ENCODE results near the gene SIGLEC11. TPM values are rescaled to one million over a fixed set of nuclear protein-coding genes. Genes with fewer than 3 reads are reported as not detected.
"Not testable (repeated sequence)": the region's sequence is repeated elsewhere in the genome, so short reads cannot be mapped to it uniquely, and the experiment has no call there.

The SIGLEC11 gene, protein sequence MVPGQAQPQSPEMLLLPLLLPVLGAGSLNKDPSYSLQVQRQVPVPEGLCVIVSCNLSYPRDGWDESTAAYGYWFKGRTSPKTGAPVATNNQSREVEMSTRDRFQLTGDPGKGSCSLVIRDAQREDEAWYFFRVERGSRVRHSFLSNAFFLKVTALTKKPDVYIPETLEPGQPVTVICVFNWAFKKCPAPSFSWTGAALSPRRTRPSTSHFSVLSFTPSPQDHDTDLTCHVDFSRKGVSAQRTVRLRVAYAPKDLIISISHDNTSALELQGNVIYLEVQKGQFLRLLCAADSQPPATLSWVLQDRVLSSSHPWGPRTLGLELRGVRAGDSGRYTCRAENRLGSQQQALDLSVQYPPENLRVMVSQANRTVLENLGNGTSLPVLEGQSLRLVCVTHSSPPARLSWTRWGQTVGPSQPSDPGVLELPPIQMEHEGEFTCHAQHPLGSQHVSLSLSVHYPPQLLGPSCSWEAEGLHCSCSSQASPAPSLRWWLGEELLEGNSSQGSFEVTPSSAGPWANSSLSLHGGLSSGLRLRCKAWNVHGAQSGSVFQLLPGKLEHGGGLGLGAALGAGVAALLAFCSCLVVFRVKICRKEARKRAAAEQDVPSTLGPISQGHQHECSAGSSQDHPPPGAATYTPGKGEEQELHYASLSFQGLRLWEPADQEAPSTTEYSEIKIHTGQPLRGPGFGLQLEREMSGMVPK
- not detected for polyA plus RNA-seq (2012; ENCODE audit: missing spikeins)

DNA sequence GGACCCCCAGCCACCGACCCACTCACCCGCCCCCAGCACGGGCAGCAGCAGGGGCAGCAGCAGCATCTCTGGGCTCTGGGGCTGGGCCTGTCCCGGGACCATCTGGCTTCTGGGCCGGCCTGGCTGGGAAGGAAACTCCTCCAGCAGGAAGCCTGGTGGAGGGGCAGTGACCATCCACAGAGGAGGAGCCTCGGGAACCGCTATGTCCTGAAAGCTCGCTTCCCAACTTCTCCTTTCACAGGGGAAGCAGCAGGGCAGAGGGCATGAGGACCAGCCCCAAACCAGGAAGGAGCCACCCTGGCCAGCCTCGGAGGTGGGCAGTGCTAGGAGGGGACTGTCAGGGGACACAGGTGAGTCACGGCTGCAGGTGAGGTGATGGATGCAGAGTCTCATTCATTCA, at the start of gene SIGLEC11:
SIGLEC11 (minus strand) TSS at position 193 of the 400 bp plus-strand sequence; CDS start at position 102, 91 bp downstream.
- DNase-seq (ENCODE audit: insufficient read length); FAIRE-seq: not testable (repeated sequence)

DNA sequence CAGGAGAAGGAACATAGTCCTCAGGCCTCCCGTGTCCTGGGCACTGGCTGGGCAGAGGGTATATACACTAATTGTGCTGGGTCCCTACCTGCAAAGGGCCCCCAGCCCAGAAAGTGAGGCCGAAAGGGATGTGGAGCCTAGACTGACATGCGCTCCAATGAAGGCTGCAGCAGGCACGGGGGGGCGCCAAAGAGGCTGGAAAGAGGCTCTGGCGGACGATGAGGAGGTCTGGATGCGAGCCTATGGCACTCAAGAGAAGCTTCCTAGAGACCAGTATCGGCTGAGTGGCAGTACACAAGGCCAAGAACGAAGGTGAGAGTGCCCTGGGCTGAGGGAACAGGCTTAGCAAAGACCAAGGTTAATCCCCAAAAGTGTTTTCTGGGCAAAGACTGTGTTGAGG, 47.6 kb upstream of the SIGLEC11 start:
- no peak for TF ChIP-seq POLR2AphosphoS5 (IDR thresholded peaks at IDR 0.05; ENCODE audit: low read depth, low read length)
- TF ChIP-seq POLR2A (IDR thresholded peaks at IDR 0.05; ENCODE audit: low read depth, low read length), result no peak
- no peak for TF ChIP-seq TAF1 (IDR thresholded peaks at IDR 0.05; ENCODE audit: borderline replicate concordance, low read depth, low read length)
- no peak for DNase-seq (ENCODE audit: insufficient read length)
- FAIRE-seq, result no peak

DNA sequence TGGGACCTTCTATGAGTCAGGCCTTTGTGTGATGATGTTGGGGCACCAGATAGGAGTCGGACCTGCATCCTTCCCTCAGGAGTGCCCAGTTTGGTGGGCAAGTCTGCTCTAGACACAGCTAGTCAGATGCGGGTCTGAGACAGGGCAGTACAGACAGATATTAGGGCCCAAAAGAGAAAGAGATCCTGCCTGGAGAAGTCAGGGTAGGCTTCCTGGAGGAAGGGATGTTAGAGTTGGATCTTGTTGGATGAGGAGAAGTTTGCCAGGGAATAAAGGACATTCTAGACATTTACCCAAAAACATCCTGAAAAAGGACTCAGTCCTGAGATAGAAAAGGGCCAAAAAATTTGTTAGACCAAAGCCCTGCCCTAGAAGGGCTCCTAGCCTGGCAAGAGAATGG, 47.0 kb upstream of the SIGLEC11 start:
- TF ChIP-seq POLR2AphosphoS5 (IDR thresholded peaks at IDR 0.05; ENCODE audit: low read depth, low read length), result no peak

DNA sequence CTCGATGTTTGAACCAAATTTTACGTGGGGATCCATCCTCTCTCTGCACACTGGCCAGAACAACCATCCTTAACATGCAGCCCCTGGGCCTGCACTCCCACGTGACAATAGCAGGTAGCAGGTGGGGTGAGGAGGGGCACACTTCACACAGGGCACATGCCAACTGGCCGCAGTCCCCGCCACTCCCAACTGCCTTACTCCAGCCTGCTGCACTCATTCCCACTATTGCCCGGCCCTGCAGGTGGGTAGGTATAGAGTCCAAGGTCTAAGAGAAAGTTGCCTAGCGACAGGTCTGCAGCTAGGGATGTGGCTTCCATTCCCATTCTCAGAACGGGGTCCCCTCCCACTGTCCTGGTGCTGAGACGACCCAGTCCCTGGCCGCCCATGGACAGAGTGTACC, 46.2 kb upstream of the SIGLEC11 start:
- no peak for FAIRE-seq

More for the DNA sequence above, 47.0 kb upstream of the SIGLEC11 start:
- DNase-seq (ENCODE audit: insufficient read length) (no peak), FAIRE-seq (no peak)

DNA sequence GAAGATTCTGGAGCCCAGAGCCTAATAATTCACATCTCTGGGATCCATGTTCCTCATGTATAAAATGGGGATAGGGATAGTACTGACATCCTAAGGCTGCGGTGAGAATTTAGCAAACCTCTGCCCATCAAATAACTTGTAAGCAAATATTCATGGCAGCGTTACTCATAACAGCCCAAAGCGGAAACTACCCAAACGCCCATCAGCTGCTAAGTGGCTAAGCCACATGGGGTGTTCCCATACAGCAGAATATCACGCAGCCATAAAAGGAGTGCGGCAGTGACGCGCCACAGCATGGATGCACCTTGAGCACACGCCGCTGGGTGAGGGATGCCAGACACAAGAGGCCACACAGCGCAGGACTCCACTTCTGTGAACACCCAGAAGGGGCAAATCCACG, 44.5 kb upstream of the SIGLEC11 start:
- no peak for TF ChIP-seq TAF1 (IDR thresholded peaks at IDR 0.05; ENCODE audit: borderline replicate concordance, low read depth, low read length)
- DNase-seq (ENCODE audit: insufficient read length), result no peak
- no peak for FAIRE-seq

More for the DNA sequence above, 46.2 kb upstream of the SIGLEC11 start:
- no peak for TF ChIP-seq POLR2AphosphoS5 (IDR thresholded peaks at IDR 0.05; ENCODE audit: low read depth, low read length)
- no peak for TF ChIP-seq POLR2A (IDR thresholded peaks at IDR 0.05; ENCODE audit: low read depth, low read length)
- TF ChIP-seq TAF1 (IDR thresholded peaks at IDR 0.05; ENCODE audit: borderline replicate concordance, low read depth, low read length), result no peak
- no peak for DNase-seq (ENCODE audit: insufficient read length)

DNA sequence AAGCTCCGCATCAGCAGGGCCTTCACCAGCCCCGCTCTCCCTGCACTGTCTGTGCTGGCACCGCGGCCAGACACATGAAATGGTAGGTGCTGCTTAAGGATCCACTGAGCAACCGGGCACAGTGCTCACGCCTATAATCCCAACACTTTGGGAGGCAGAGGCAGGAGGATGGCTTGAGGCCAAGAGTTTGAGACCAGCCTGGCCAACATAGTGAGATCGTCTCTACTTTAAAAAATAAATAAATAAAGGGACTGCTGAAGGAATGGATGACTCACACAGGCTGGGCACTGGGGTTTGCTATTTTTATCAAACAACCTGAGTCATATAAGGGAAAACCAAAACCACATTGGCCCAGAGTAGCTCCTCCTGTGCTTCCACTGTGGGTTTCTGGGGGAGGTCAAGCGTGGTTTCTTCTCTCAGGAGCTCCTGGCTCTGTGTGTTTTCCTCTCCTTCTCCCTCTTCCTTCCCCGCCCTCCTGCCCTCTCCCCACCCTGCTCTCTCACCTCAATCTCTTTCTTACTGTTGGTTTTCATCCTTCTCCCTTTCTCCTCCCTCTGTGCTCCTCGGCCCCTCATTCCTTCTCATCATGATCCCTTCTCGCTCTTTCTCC, 42.9 kb upstream of the SIGLEC11 start:
- FAIRE-seq (no peak), DNase-seq (ENCODE audit: insufficient read length) (peak; percentile 46)
- TF ChIP-seq POLR2AphosphoS5 (IDR thresholded peaks at IDR 0.05; ENCODE audit: low read depth, low read length), result no peak
- no peak for TF ChIP-seq TAF1 (IDR thresholded peaks at IDR 0.05; ENCODE audit: borderline replicate concordance, low read depth, low read length)
- TF ChIP-seq POLR2A (IDR thresholded peaks at IDR 0.05; ENCODE audit: low read depth, low read length), result no peak

DNA sequence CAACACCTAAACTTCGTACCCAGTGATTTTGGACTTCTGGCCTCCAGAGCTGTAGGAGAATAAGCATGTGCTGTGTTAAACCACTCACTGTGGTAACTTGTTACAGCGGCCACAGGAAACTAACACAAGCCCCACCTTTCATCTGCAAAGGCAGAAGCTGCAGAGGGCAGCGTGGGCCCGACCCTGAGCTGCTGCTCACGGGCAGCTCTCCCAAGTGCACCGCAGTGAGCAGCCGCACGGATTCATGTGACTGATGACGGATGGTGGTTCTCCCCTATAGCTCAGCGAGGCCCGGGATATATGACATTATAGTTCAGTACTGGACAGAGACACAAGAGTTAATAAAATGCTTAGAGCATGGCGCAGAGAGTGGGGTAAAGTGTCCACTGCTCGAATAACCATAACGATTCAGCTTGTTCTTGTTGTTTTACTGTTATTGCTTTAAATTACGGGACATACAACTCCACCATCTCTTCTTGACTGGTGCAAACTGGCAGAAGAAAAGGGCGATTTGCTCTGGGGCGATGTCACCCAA, 42.3 kb upstream of the SIGLEC11 start:
- no peak for TF ChIP-seq POLR2A (IDR thresholded peaks at IDR 0.05; ENCODE audit: low read depth, low read length)
- TF ChIP-seq POLR2AphosphoS5 (IDR thresholded peaks at IDR 0.05; ENCODE audit: low read depth, low read length), result no peak
- TF ChIP-seq TAF1 (IDR thresholded peaks at IDR 0.05; ENCODE audit: borderline replicate concordance, low read depth, low read length), result no peak
- FAIRE-seq, result no peak
- DNase-seq (ENCODE audit: insufficient read length), result no peak

DNA sequence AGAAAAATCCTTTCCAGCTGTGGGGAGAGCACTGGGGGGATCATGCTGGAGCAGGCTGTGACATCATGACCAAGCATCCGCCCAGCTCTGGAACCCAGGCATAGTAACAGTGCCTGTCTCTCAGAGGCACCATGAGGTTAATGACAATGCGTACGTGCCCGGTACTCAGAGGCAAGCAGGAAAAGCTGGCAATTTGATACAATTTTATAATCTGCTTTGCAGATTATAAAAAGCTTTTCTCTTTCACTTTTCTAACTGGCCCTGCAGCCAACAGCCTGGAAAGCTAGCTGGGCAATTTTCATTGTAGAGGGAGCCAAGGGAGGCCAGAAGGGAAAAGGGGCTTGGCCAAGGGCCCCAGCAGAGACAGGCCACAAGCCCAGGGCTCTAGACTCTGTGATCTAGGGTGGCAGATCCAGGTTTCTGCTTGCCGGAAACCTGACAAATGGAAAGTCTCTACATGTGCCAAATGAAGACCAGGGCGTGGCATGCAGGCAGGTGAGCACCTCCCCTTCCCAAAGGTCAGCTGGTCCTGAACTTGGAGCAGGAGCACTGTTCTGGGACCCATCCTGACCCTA, 41.5 kb upstream of the SIGLEC11 start:
- FAIRE-seq (no peak), DNase-seq (ENCODE audit: insufficient read length) (no peak)
- TF ChIP-seq POLR2A (IDR thresholded peaks at IDR 0.05; ENCODE audit: low read depth, low read length), result no peak
- no peak for TF ChIP-seq TAF1 (IDR thresholded peaks at IDR 0.05; ENCODE audit: borderline replicate concordance, low read depth, low read length)
- no peak for TF ChIP-seq POLR2AphosphoS5 (IDR thresholded peaks at IDR 0.05; ENCODE audit: low read depth, low read length)

DNA sequence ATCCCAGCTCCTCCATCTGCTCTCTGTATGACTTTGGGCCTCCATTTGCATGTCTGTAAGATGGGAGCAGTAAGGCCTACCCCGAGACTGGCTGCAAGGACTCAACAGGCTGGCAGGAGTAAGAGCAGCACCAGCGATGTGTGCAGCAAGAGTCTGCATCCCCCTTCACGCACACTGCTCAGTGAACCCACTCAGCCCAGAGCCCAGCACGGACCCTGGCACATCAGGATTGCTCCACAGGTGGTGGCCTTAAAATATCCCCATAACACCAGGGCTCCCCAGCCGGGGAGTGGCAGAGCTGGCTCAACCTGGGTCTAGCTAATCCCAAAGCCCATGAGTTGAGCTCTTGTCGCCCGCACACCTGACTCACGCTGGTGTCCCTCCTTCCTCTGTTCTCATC, 40.8 kb upstream of the SIGLEC11 start:
- TF ChIP-seq TAF1 (IDR thresholded peaks at IDR 0.05; ENCODE audit: borderline replicate concordance, low read depth, low read length) (no peak), POLR2AphosphoS5 (IDR thresholded peaks at IDR 0.05; ENCODE audit: low read depth, low read length) (no peak), POLR2A (IDR thresholded peaks at IDR 0.05; ENCODE audit: low read depth, low read length) (no peak)
- DNase-seq (ENCODE audit: insufficient read length) (no peak), FAIRE-seq (no peak)

DNA sequence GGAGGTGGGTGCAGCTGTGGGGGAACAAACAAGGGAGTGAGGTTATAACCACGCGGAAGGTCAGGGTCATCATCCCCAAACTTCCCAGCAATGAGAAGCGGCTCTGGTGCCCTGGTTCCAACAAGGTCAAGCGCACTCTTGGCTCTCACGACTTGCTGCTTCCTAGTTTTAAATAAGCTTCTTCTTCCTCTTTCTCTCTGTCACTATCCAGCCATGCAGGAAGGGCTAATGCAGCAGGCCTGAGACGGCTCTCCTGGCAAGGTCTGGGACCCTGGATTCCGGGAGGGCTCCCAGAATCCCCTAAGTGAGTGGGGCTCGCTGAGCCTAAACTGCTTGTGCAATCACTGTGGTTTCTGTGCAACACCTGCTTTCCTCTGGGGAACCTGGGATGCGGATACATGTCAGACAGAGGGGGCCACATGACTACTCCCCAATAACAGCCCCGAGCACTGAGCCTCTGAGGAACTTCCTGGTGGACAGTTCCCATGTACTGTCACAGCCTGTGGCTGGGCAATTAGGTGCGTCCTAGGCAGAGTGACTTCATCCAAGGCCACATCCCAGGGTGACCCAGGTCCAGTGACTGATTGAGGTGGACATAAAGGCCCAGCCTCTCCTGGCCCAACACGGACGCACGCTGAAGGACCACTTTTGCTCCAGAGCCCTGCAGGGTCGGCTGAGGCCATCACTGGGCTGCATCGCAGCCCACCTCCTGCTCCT, 40.0 kb upstream of the SIGLEC11 start:
- no peak for DNase-seq (ENCODE audit: insufficient read length)
- TF ChIP-seq POLR2AphosphoS5 (IDR thresholded peaks at IDR 0.05; ENCODE audit: low read depth, low read length) (no peak), POLR2A (IDR thresholded peaks at IDR 0.05; ENCODE audit: low read depth, low read length) (no peak), TAF1 (IDR thresholded peaks at IDR 0.05; ENCODE audit: borderline replicate concordance, low read depth, low read length) (no peak)
- FAIRE-seq, result no peak

Data from GM12892 (cell line).